Stimulated activated CD4-positive, alpha-beta T cell treated with anti-CD3 and anti-CD28 coated beads, Interleukin-12 subunit alpha, Interleukin-12 subunit beta, amount 100 ng/mL, for 4 hours (primary cell): ENCODE measurements around the gene CPA4.
A peak's percentile ranks its signal among the peaks of the same experiment; 100 is the strongest.

Experiments used
- DNase-seq: peaks from one replicate; pipeline ENCODE4 v3.0.0-alpha.2; 2020

CPA4 gene

GRCh38 chr7:130275826-130276297, 17.1 kb upstream of the CPA4 start:
- DNase-seq, result no peak

GRCh38 chr7:130276796-130277762, 15.9 kb upstream of the CPA4 start:
- DNase-seq, result peak; percentile 28

DNA sequence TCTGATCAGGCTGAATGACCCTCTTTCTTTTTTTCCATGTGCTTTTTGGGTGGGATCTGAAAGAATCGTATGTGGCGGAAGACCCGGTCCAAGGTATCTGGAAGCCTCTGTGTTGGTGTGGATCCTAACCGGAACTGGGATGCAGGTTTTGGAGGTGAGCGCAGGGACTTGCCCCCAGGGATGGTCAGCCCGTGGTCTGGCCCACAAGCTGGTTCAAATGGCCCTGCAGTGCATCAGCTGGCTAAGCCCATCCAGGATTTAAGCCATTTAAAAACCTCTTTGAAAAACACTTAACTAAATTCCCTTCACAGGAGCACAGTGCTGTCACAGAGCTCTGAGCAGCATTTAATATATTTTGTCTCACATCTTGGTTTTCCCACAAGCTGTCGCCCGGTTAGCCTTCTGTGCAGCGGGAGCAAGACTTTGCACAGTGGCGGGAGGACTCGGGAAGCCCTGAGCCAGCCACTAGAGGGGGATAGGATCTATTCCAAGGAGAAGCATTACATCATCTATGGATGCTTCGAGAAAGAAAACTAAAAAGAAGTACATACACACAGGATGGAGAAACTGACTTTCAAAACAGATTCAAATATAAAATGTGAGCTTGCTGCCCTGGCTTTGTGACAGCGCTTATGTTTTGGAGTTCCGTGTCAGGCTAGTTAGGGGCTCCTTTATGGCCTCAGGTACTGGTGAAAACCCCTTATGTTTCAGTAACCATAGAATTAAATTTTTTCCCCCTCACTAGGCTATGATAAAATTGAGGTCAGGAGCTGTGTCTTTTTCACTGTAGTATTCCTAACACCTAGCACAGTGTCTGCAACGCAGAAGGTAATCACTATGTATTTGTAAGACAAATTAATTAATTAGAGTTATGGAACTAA, 15.0 kb upstream of the CPA4 start:
- DNase-seq, result no peak

- DNase-seq, result no peak
These were observed 14.1 kb upstream of the CPA4 start for GRCh38 chr7:130278860-130279259.

GRCh38 chr7:130279286-130279685, 13.7 kb upstream of the CPA4 start:
- DNase-seq, result no peak

GRCh38 chr7:130279906-130280305, 13.1 kb upstream of the CPA4 start:
- no peak for DNase-seq

GRCh38 chr7:130281260-130281659, 11.7 kb upstream of the CPA4 start:
- no peak for DNase-seq

GRCh38 chr7:130286881-130287280, 6.1 kb upstream of the CPA4 start:
- DNase-seq, result no peak

DNA sequence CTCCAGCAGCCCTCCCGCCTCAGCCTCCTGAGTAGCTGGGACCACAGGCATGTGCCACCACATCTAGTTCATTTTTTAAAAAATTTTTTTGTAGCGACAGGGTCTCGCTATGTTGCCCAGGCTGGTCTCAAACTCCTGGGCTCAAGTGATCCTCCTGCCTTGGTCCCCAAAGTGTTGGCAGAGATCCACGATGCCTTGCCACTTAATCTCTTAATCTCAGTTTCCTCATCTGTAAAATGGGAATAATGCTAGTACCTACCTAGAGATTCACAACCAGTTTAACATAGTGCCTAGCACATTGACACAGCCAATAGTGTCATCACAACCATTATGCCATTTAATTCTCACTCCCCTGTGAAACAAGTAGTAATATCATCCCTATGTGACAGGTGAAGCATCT, 4.8 kb upstream of the CPA4 start:
- no peak for DNase-seq

- DNase-seq, result no peak
These were observed 4.1 kb upstream of the CPA4 start for GRCh38 chr7:130288829-130289228.

- no peak for DNase-seq
These were observed 3.5 kb upstream of the CPA4 start for GRCh38 chr7:130289478-130289877.

- no peak for DNase-seq
These were observed 2.2 kb upstream of the CPA4 start for GRCh38 chr7:130290745-130291144.

DNA sequence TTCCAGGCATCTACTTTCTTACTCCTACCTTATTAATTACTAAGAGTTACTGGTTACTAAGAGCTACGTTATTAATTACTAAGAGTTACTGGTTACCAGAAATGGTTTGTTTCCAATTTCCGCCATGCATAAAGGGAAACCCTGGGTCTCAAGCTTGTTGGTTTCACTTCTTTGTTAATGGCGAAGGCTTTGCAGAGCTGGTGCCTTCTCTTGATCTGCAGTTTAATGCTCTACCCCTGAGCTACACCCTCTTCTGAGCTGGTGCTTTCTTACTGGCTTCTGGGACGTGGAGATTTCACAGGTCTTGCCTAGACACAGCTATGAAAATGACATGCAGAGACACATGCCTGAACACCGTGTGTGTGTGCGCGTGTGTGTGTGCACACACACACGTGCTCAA, 560 bp downstream of the CPA4 start:
- no peak for DNase-seq

GRCh38 chr7:130294314-130294713, 1.4 kb downstream of the CPA4 start:
- no peak for DNase-seq

DNA sequence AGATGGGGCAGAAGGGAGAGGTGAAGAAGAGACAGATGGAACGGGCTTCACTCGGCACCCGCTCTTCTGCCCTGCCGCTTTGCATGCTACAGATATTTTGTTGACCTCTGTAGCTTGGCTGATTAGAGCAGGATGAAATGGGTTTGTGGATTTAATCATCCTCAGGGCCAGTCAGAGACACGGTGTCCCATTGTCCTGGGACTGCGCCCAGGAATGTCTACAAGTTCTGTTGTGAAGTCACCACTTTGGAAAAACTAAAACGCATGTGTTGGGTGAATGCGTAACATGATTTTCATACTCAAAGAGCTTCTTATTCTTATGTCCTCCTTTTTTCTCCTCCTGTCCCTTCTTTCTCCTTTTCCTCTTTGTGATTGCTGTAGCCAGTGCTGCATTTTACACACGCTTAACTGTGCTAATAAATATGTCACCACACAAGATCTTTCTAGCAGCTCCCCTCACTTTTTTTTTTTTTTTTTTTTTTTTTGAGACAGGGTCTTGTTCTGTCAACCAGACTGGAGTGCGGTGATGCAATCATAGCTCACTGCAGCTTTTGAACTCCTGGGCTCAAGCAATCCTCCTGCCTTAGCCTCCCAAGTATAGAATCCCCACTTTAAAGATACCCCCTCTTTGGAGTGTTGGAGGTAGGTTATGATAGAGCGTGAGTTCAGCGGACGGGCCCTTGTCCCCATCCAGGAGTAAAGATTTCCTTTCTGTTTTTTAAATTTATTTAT, 3.4 kb downstream of the CPA4 start:
- no peak for DNase-seq

- DNase-seq, result no peak
These were observed 4.9 kb downstream of the CPA4 start for GRCh38 chr7:130297628-130298543.

DNA sequence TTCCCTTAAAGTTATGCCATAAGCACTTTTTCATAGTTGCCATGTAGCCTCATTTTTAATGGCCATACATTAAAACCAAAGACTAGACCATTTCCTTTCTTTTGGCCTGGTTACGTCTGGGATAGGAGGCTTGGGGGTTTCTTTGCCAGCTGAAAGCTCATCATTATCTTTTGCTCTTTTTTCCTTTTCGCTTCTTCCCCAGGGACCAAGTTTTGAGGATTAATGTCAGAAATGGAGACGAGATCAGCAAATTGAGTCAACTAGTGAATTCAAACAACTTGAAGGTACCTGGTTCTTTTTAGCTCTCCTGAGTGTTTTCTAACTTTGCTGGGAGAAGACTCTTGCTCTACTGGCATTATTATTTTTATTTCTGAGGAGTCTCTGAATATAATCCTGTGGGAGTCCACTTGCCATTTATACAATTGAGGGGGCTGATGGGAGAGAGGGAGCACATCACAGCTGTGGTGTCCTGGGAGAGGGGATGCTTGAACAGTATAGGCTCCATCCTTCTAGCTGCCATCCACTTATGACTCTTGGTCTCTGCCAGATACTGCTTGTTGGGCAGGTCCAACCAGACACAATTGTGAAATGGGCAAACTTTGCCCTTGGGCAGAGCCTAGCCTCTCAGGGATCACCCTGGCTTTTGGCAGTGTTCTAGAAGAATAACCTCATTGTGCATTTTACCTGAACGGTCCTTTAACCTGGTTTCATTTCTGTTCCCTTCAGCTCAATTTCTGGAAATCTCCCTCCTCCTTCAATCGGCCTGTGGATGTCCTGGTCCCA, 5.8 kb downstream of the CPA4 start:
- DNase-seq, result no peak

GRCh38 chr7:130299866-130300265, 6.9 kb downstream of the CPA4 start:
- no peak for DNase-seq

DNA sequence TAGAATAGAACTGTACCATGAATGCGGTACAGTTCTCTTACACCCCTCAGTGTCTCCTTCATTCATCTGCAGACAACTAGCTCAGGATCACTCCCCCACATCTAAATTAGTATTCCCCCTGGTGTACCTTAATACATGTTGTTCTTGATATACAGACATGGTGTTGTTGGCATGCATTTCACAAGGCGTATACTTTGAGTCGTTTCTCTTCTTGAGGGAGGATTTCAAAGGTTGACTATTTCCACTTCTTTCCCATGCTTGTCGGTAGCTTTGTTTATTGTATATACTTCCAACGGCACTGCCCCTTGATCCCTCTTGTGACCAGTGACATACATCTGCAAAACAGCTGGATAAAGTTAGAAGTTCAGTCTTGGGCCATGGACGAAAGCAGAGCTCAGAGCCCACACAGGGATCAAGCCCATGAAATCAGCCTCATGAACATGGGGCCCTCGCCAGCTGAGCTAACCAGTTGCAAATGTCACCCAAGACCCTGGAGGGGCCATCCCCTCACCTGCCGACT, 8.6 kb downstream of the CPA4 start:
- no peak for DNase-seq

DNA sequence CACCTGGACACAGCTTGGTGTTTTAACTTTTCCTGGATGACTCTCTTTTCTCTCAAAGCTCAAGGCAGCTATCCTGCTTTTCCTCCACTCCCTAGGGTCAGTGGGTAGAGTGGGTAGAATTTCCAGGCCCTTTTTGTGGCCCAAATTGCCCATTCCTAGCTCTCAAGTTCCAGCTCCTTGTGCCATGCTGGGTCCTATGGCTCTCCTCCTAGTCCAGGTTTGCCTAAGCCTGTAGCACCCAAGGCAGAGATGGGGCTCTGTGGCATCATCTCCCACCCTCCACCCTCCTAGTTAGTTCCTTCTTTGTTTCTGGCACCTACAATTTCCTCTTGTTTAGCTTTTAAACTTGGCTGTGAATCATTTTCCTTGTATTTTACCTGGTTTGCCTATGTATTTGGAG, 9.7 kb downstream of the CPA4 start:
- no peak for DNase-seq

GRCh38 chr7:130303127-130303526, 10.2 kb downstream of the CPA4 start:
- no peak for DNase-seq
